Muscle layer of colon (tissue), 2 donors: ENCODE measurements around the gene PZP.
"Not testable (repeated sequence)": the region's sequence is repeated elsewhere in the genome, so short reads cannot be mapped to it uniquely, and the experiment has no call there.

Experiments used
- H3K27ac ChIP-seq: one replicate; pipeline ENCODE4 v1.7.0; 2013; ENCODE audit warnings: low read depth, mild to moderate bottlenecking, low read length, moderate library complexity
- H3K27me3 ChIP-seq, 2 donors: one replicate each; pipeline ENCODE4 v1.7.0; 2013; ENCODE audit warnings: low read length in 2 of 2, mild to moderate bottlenecking in 2 of 2; ENCODE audit not compliant: insufficient read depth in 2 of 2, control insufficient read depth in 1 of 2
- H3K36me3 ChIP-seq: one replicate; pipeline ENCODE4 v1.7.0; 2013; ENCODE audit warnings: mild to moderate bottlenecking, low read length; ENCODE audit not compliant: insufficient read depth
- H3K4me1 ChIP-seq: one replicate; pipeline ENCODE4 v1.7.0; 2013; ENCODE audit warnings: mild to moderate bottlenecking, low read length; ENCODE audit not compliant: insufficient read depth
- H3K4me3 ChIP-seq, 2 donors: one replicate each; pipeline ENCODE4 v1.7.0; 2013; ENCODE audit warnings: low read length in 2 of 2, low read depth in 1 of 2, mild to moderate bottlenecking in 1 of 2, moderate library complexity in 1 of 2
- H3K9ac ChIP-seq: one replicate; pipeline ENCODE4 v1.7.0; 2013; ENCODE audit warnings: low read length
- H3K9me3 ChIP-seq: one replicate; pipeline ENCODE4 v1.7.0; 2013; ENCODE audit warnings: mild to moderate bottlenecking, low read length
- donor health status: abdominal sarcoma.
- donor health status: Adenocarcinoma of cecum.

PZP gene

DNA sequence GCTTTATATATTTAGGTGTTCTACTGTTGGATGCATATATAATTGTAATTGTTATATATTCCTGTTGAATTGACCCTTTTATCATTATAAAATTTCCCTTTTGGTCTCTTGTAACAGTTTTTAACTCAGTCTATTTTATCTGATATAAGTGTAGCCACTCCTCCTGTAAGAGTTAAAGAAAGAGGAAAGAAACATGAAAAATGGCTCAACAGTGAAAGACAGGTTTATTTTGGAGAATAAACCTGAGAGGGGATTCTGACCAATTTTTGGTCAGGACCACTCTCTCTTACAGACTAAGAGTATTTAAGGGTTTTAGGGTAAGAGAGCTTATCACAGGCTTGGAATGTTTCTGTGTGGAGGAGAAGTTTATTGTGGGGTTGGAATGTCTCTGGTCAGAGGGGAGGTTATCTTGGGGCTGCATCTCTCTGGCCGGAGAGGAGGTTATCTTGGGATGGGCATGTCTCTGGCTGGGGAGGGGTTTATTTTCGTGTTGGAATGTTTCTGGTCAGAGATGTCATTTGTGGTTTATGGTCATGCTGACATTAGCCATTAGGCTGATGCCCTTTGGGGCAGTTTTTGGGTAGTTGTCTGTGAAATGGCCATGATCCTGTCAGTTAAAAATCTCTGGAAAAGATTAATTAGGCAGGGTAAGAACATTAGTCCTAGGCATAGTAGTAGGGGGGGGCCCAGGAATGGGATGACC, 68.5 kb downstream of the PZP start:
- not testable (repeated sequence) for H3K27ac ChIP-seq, H3K9ac ChIP-seq, H3K27me3 ChIP-seq, H3K4me3 ChIP-seq, H3K36me3 ChIP-seq, H3K9me3 ChIP-seq, H3K4me1 ChIP-seq

DNA sequence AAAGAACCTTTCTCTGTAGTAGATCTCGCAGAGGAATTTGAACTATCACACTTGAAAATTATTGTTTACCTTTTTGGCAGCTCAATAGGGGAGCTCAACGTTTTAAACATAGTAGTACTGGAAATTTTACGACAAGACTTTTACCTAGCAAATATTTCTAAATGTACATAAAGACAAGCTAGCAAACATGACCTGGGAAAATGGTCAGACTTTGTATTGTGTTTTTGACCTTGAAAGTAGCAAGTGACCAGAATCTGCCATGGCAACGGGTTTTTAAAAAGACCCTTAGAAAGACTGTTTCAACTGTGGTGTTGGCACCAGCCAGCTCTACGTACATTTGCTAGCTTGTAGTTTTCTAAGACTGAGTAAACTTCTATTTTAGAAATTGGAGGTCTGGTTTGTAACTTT, 72.3 kb downstream of the PZP start:
- Histone ChIP-seq H3K36me3 (no peaks in the 10 kb centered on the region), H3K9ac (no peak overlapping the region), H3K27me3 (no peaks in the 10 kb centered on the region), H3K9me3 (no peaks in the 10 kb centered on the region), H3K4me3 (no peak overlapping the region), H3K27ac (no peak overlapping the region), H3K4me1 (no peaks in the 10 kb centered on the region)

DNA sequence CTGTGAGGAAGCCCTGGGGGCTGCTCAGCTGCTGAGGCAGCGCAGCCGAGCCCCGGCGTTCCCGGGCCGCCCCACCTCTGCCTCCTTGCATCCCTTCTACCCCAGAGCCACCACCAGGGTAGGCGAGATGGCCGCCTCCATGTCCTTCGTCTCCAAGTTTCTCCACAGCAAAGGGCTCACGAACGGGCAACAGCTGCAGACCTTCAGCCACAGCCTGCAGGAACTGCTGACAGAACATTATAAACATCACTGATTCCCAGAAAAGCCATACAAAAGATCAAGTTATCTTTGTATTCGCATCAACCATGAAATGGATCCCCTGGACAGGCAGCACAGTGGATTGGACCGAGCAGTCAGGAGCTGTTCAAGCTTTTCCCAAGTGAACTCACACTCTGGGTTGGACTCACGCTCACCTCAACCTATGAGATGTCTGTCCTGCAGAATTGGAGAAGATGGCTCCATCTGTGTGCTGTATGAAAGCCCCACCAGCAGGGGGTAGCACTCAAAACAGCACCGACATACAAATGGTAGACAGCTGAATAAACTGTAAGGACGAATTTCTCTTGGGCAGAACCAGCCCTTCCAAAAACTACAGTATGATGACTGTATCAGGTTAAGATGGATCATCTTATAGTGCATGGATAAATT, 73.1 kb downstream of the PZP start:
- Histone ChIP-seq H3K9ac (no peak overlapping the region), H3K36me3 (no peaks in the 10 kb centered on the region), H3K9me3 (no peaks in the 10 kb centered on the region), H3K4me1 (no peaks in the 10 kb centered on the region), H3K4me3 (peak overlapping the region in 1 of 2 donors; percentile 25), H3K27me3 (no peaks in the 10 kb centered on the region), H3K27ac (no peak overlapping the region)

DNA sequence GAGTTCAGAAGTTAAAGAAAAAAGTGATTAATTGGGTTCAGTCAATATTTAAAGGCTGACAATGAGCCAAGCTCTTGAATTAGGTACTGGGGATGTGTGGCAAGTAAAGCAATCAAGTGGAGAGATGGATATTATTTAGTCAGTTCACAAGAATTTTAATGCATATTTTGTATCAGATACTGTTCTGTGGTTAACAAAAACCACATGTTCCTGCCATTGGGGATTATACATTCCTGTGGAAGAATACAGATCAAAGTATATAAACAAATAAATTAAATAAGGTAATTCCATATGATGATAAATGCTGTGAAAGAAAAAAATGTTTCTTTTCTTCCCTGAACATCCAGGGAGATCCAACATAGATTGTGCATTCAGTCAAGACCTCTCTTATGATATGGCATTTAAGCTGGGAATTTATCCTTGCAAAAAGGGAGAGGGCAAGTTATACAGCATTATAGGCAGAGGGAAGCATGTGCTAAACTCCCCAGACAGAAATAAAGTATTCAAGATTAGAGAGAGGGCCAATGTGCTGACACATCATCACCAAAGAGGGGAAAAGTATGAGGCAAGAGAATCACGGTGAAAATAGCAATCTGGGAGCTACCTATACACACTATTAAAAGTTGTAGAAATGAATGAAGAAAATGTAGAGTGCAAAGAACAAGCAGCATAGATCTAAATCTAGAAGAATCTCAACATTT, 74.8 kb downstream of the PZP start:
- no peak overlapping the region for H3K27ac ChIP-seq
- no peaks in the 10 kb centered on the region for H3K36me3 ChIP-seq
- no peak overlapping the region for H3K9ac ChIP-seq
- no peaks in the 10 kb centered on the region for H3K27me3 ChIP-seq
- no peak overlapping the region for H3K4me3 ChIP-seq
- H3K9me3 ChIP-seq = no peaks in the 10 kb centered on the region
- H3K4me1 ChIP-seq = no peaks in the 10 kb centered on the region

DNA sequence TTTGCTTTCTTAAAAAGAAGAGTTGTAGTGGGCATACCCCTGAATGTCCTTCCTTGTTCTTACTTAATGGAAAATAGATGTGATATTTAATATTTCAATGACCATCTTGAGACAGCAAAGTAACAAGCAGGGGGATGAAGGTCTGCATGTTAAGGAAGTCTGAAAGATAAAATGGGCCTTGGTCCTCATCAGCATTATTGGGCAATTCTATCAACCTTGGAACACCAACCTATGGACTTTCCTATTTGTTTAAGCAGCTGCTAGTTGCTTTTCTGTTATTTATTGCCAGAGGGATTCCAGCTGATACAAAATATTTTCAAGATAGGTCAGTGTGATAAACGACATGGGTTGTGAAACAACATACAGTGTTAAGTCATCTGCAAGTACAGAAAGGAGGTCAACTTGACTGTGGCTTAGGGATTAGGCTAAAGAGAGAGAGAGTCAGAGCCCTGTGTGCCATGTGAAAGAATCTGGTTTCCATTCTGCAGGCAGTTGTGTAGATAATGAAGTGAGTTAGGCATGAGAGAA, 76.1 kb downstream of the PZP start:
- Histone ChIP-seq H3K4me1 (no peaks in the 10 kb centered on the region), H3K4me3 (no peak overlapping the region), H3K27ac (no peak overlapping the region), H3K27me3 (no peaks in the 10 kb centered on the region), H3K36me3 (no peaks in the 10 kb centered on the region), H3K9me3 (no peaks in the 10 kb centered on the region), H3K9ac (no peak overlapping the region)

DNA sequence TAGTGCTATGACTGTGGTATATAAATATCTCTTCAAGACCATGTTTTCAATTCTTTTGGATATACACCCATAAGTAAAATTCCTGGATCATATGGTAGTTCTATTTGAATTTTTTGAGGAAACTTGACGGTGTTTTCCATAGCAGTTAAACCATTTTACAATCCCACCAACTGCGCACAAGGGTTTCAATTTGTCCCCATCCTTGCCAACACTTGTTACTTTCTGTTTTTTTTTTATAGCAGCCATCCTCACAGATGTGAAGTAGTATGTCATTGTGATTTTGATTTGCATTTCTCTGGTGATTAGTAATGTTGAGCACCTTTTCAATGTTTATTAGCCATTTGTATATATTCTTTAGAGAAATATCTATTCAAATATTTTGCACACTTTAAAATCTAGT, 78.0 kb downstream of the PZP start:
- H3K9me3 ChIP-seq = no peaks in the 10 kb centered on the region

DNA sequence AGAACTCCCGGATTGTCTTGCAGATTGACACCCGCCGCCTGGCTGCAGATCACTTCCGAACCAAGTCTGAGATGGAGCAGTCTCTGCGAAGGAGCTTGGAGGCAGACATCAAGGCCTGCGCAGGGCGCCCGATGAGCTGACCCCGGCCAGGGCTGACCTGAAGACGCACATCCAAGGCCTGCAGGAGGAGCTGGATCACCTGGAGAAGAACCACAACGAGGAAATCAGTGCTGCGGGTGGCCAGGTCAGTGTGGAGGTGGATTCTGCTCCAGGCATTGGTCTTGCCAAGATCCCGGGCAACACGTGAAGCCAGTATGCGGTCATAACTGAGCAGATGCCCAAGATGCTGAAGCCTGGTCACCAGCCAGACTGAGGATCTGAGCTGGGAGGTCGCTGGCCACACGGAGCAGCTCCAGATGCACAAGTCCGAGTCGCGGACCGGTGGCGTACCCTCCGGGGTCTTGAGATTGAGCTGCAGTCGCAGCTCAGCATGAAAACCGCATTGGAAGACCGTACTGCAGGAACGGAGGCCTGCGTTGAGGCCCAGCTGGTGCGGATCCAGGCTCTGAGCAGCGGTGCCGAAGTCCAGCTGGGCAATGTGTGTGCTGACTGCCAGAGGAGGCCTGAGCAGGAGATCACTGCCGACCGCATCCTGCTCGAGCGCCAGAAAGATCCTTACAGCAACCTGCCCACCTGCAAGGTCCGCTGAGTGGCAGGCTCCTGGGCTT, 80.1 kb downstream of the PZP start:
- H3K9ac ChIP-seq = no peak overlapping the region
- H3K4me3 ChIP-seq = no peak overlapping the region
- no peaks in the 10 kb centered on the region for H3K9me3 ChIP-seq
- no peaks in the 10 kb centered on the region for H3K27me3 ChIP-seq
- H3K4me1 ChIP-seq = no peaks in the 10 kb centered on the region
- no peaks in the 10 kb centered on the region for H3K36me3 ChIP-seq
- H3K27ac ChIP-seq = no peak overlapping the region

More for the DNA sequence above, 78.0 kb downstream of the PZP start:
- no peaks in the 10 kb centered on the region for H3K27me3 ChIP-seq
- no peak overlapping the region for H3K4me3 ChIP-seq
- no peaks in the 10 kb centered on the region for H3K4me1 ChIP-seq
- H3K9ac ChIP-seq = no peak overlapping the region
- H3K36me3 ChIP-seq = no peaks in the 10 kb centered on the region
- no peak overlapping the region for H3K27ac ChIP-seq

DNA sequence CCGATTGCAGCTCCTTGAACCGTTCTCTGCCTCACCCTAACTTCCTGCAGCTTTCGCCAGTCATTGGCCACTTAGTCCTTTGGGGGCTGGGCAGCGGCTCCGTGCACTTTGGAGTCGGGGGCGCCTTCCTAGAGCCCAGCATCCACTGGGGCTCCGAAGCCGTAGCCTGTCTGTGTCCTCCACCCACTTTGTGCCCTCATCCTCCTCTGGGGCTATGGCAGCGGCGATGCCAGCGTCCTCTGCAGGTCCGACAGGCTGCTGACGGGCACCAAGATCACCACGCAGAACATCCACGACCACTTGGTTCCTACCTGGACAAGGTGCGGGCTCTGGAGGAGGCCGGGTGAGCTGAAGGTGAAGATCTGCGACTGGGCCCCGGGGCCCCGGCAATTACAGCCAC, 80.7 kb downstream of the PZP start:
- H3K4me3 ChIP-seq = no peak overlapping the region
- H3K9ac ChIP-seq = no peak overlapping the region
- no peaks in the 10 kb centered on the region for H3K36me3 ChIP-seq
- H3K9me3 ChIP-seq = no peaks in the 10 kb centered on the region
- H3K4me1 ChIP-seq = no peaks in the 10 kb centered on the region
- H3K27me3 ChIP-seq = no peaks in the 10 kb centered on the region
- no peak overlapping the region for H3K27ac ChIP-seq

DNA sequence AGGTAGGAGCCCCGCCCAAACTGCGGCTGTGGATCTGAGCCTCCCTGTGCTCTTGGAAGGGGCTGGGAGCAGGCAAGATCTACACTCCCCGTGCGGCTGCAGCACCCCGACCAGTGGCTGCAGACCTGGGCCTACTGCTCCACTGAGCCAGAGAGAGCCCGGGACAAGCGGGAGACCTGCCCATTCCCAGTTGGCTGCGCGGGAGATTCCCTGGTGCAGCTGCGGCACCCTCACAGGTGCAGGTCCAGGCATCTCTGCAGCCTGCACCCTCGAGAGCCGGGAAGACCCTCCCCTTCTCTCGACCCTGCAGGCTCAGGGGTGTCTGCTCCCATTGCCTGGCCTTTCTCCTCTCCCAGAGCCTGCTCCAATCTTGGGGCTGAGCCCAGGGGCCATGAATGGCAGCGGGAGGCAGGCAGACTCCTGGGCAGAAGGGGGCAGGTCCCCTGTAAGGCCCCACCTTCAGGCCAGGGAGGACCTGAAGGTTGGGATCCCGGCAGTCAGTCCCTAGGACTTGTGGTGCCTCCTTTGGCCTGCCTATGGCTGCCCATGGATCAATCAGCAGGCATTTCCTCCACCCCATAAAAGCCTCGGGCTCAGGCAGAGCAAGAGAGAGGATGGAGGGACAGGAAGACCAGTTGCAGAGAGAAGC, 83.7 kb downstream of the PZP start:
- H3K27ac ChIP-seq = no peak overlapping the region
- no peaks in the 10 kb centered on the region for H3K36me3 ChIP-seq
- no peaks in the 10 kb centered on the region for H3K9me3 ChIP-seq
- H3K4me3 ChIP-seq = no peak overlapping the region
- H3K9ac ChIP-seq = no peak overlapping the region
- no peaks in the 10 kb centered on the region for H3K4me1 ChIP-seq
- no peaks in the 10 kb centered on the region for H3K27me3 ChIP-seq

DNA sequence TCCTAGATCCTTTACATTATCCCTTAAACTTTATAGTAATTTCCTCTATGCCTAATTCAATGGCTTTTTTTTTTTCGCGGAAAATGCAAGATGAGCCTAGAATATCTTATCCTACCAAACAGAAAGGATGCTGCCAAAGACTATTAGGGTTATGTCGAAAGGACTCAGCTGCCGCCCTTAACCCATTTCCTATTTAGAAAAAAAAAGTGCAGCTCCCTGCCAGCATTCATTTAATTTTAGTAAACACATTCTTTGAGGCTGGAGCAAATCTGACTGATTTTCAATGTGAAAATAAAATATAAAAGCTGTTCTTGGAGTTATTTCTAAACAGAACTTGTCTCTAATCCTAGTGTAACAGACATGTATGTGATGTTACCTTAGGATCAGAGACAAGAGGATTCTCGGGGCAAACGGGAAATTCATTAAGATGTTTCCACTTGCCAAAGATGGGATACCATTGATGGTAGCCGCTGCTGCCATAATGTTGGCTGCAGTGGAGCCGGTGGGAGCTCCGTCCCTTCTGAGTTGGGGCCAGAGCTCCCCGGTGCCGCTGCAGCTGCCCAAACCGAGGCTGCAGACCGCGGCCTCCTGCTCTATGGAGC, 84.3 kb downstream of the PZP start:
- peaks cover under 1% of the 10 kb centered on the region for H3K4me1 ChIP-seq
- H3K36me3 ChIP-seq = no peaks in the 10 kb centered on the region
- H3K4me3 ChIP-seq = no peak overlapping the region
- H3K27me3 ChIP-seq = no peaks in the 10 kb centered on the region
- no peak overlapping the region for H3K27ac ChIP-seq
- H3K9me3 ChIP-seq = no peaks in the 10 kb centered on the region
- no peak overlapping the region for H3K9ac ChIP-seq
